B cell (primary cell): ENCODE results near the gene WFS1. TPM values are rescaled to one million over a fixed set of nuclear protein-coding genes. Genes with fewer than 3 reads are reported as not detected.

Experiments used
- ATAC-seq: fragments of 200-7000 bp; cut with Tn5 transposase; one replicate; pipeline ENCODE4 v1.10.0; 2021; ENCODE audit warnings: low read depth, mild to moderate bottlenecking, moderate number of reproducible peaks, moderate library complexity
- CTCF ChIA-PET: fragments of 350-600 bp; sonication (Branson Sonifier 250); formaldehyde crosslinking; loops from one replicate; lab custom pipeline; 2021; ENCODE audit warnings: antibody characterized with exemption, inconsistent platforms; lab: Charles Lee
- POLR2A ChIA-PET: fragments of 350-600 bp; sonication (Branson Sonifier 250); formaldehyde crosslinking; loops from one replicate; lab custom pipeline; 2021; ENCODE audit warnings: antibody characterized with exemption; lab: Charles Lee
- DNase-seq: peaks from one replicate; pipeline ENCODE4 v3.0.0; 2013
- H2AFZ ChIP-seq: 2 replicates; pipeline ENCODE4 v1.6.1; 2012; ENCODE audit warnings: mild to moderate bottlenecking, low read depth, low read length; ENCODE audit not compliant: insufficient read depth, poor library complexity, severe bottlenecking
- H3K27ac ChIP-seq, 2 donors: 1 replicate in 1 of 2; 2 replicates in 1 of 2; pipeline ENCODE4 v1.5.1; 2012 to 2013; ENCODE audit warnings: low read length in 2 of 2, mild to moderate bottlenecking in 2 of 2, moderate library complexity in 1 of 2
- H3K27me3 ChIP-seq, 4 experiments: fragments of 200-600 bp in 1 of 4; sonication (generic) in 1 of 4; replicated peaks in 1 of 4; 1 replicate in 2 of 4; 2 replicates in 2 of 4; pipeline versions ENCODE4 v1.6.1 to v1.7.0; 2013 to 2016; ENCODE audit warnings: low read length in 3 of 4, mild to moderate bottlenecking in 2 of 4, mixed read lengths in 1 of 4, moderate library complexity in 1 of 4; ENCODE audit not compliant: insufficient read depth in 4 of 4, control insufficient read depth in 3 of 4; ENCODE audit errors: control extremely low read depth in 1 of 4
- H3K36me3 ChIP-seq, 2 experiments: replicated peaks in 1 of 2; 1 replicate in 1 of 2; 2 replicates in 1 of 2; pipeline versions ENCODE4 v1.6.1 to v1.7.1; 2013; ENCODE audit warnings: low read length in 1 of 2; ENCODE audit not compliant: insufficient read depth in 2 of 2, control insufficient read depth in 1 of 2; ENCODE audit errors: control extremely low read depth in 1 of 2, extremely low read depth in 1 of 2
- H3K4me1 ChIP-seq, 2 donors: fragments of 200-600 bp in 1 of 2; sonication (generic) in 1 of 2; 1 replicate in 1 of 2; 2 replicates in 1 of 2; pipeline versions ENCODE4 v1.5.1 to v1.6.1; 2013 to 2017; ENCODE audit warnings: low read length in 2 of 2; ENCODE audit not compliant: control insufficient read depth in 2 of 2, insufficient read depth in 2 of 2
- H3K4me2 ChIP-seq: replicated peaks from 2 replicates; pipeline ENCODE3; 2012; ENCODE audit warnings: mild to moderate bottlenecking, low read depth, low read length; ENCODE audit not compliant: poor library complexity, severe bottlenecking
- H3K4me3 ChIP-seq, 5 experiments: fragments of 200-600 bp in 1 of 5; sonication (generic) in 1 of 5; 1 replicate in 3 of 5; 2 replicates in 2 of 5; pipeline versions ENCODE4 v1.5.1 to v1.7.0; 2011 to 2016; ENCODE audit warnings: low read length in 4 of 5, mild to moderate bottlenecking in 4 of 5, low read depth in 2 of 5, control low read depth in 1 of 5, moderate library complexity in 1 of 5; ENCODE audit not compliant: insufficient read depth in 1 of 5; ENCODE audit errors: control extremely low read depth in 1 of 5, extremely low read depth in 1 of 5
- H3K79me2 ChIP-seq: fragments of 200-600 bp; sonication (generic); one replicate; pipeline ENCODE4 v1.6.0; 2016; ENCODE audit warnings: low read length; ENCODE audit not compliant: control insufficient read depth, insufficient read depth
- H3K9ac ChIP-seq: fragments of 200-600 bp; sonication (generic); 2 replicates; pipeline ENCODE4 v1.6.1; 2017; ENCODE audit warnings: mild to moderate bottlenecking, low read length, moderate library complexity
- H3K9me3 ChIP-seq, 3 donors: one replicate each; pipeline versions ENCODE4 v1.6.1 to v1.7.1; 2013; ENCODE audit warnings: low read length in 2 of 3; ENCODE audit not compliant: control insufficient read depth in 2 of 3, insufficient read depth in 1 of 3; ENCODE audit errors: control extremely low read depth in 1 of 3
- H4K20me1 ChIP-seq: 2 replicates; pipeline ENCODE4 v1.6.0; 2012; ENCODE audit warnings: mild to moderate bottlenecking, low read length; ENCODE audit not compliant: insufficient read depth, control insufficient read depth, poor library complexity, severe bottlenecking
- H3K27ac Mint-ChIP-seq: one replicate; pipeline ENCODE4 v1.8.0; 2021; ENCODE audit warnings: mixed read lengths
- H3K27me3 Mint-ChIP-seq: one replicate; pipeline ENCODE4 v1.8.0; 2021; ENCODE audit warnings: mixed read lengths
- H3K4me1 Mint-ChIP-seq: one replicate; pipeline ENCODE4 v1.8.0; 2021; ENCODE audit warnings: mixed read lengths
- H3K4me3 Mint-ChIP-seq: one replicate; pipeline ENCODE4 v1.8.0; 2021; ENCODE audit warnings: mixed read lengths
- H3K9me3 Mint-ChIP-seq: one replicate; pipeline ENCODE4 v1.8.0; 2022; ENCODE audit warnings: mixed read lengths; ENCODE audit not compliant: insufficient read depth
- EZH2 ChIP-seq: IDR thresholded peaks from 2 replicates; pipeline ENCODE4 v1.6.1; 2012; ENCODE audit warnings: borderline replicate concordance, low read depth, mild to moderate bottlenecking, moderate library complexity, low read length; ENCODE audit not compliant: insufficient read depth, poor library complexity, severe bottlenecking
- WGBS: methylation state at CpG from one replicate; pipeline ENCODE4 v1.1.5; 2013; ENCODE audit warnings: missing lambda C conversion rate; ENCODE audit not compliant: insufficient coverage; 5-methylcytosine and 5-hydroxymethylcytosine counted together
- intact Hi-C: fragments of 100-400 bp; cut with micrococcal nuclease; formaldehyde crosslinking; loops from one replicate; pipeline ENCODE4 v1.10.0; 2022
- polyA plus RNA-seq: library from polyadenylated mRNA; depleted of rRNA; stranded (reverse); fragments of >200 nt; gene quantifications from 2 replicates; pipeline ENCODE4 v1.2.3, GENCODE V29; 2012
- total RNA-seq, 2 donors: library from RNA; stranded (reverse); fragments of 120-200 nt in 1 of 2; gene quantifications; 1 replicate in 1 of 2; 2 replicates in 1 of 2; pipeline versions ENCODE4 v1.2.3 to v1.2.4, GENCODE V29; 2013 to 2022
- TF ChIP-seq, protein P1 (sequence below): fragments of 200-600 bp; IDR thresholded peaks from one replicate; pipeline ENCODE4 v1.8.0; 2022; ENCODE audit warnings: antibody characterized with exemption, mild to moderate bottlenecking

WFS1 gene
- total and polyA plus RNA-seq, 2 donors (not counting 1 experiment from before 2014, with no cell fraction given): 5.8 to 6.7 TPM

DNA sequence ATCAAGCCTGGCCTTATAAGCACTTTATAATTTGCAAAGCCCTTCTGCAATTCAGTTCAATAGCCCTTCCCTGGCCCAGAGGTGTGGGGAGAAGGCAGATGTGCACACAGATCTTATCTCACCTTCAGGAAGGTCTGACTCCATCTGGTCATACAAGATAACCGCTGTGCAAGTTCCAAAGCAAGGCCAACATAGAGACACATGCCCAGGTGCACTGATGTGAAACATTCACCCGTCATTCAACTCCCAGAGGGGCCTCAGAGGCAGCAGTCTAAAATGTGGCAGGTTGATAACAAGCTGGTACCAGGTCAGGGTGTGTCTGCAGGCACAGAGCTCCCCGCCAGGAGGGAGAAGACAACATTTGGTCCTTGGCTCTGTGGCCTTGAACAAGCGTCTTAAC lies 10.9 kb upstream of the WFS1 start:
- H3K9me3 ChIP-seq: peaks cover 0 to 6% (median 0%) of the 10 kb centered on the region in 3 donors
- H3K79me2 ChIP-seq: no peaks in the 10 kb centered on the region
- Mint-ChIP-seq H3K4me3 (no peak overlapping the region), H3K27me3 (peaks cover 18% of the 10 kb centered on the region), H3K4me1 (peaks cover 22% of the 10 kb centered on the region), H3K9me3 (no peaks in the 10 kb centered on the region), H3K27ac (no peak overlapping the region)
- no peak for TF ChIP-seq EZH2
- TF ChIP-seq, protein P1, sequence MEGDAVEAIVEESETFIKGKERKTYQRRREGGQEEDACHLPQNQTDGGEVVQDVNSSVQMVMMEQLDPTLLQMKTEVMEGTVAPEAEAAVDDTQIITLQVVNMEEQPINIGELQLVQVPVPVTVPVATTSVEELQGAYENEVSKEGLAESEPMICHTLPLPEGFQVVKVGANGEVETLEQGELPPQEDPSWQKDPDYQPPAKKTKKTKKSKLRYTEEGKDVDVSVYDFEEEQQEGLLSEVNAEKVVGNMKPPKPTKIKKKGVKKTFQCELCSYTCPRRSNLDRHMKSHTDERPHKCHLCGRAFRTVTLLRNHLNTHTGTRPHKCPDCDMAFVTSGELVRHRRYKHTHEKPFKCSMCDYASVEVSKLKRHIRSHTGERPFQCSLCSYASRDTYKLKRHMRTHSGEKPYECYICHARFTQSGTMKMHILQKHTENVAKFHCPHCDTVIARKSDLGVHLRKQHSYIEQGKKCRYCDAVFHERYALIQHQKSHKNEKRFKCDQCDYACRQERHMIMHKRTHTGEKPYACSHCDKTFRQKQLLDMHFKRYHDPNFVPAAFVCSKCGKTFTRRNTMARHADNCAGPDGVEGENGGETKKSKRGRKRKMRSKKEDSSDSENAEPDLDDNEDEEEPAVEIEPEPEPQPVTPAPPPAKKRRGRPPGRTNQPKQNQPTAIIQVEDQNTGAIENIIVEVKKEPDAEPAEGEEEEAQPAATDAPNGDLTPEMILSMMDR: no peak
- H3K27ac ChIP-seq: no peak overlapping the region
- DNase-seq (no peak), ATAC-seq (peak; percentile 59)
- H4K20me1 ChIP-seq: no peaks in the 10 kb centered on the region
- no peak overlapping the region for H3K4me2 ChIP-seq
- ChIA-PET CTCF (interaction anchor here (1.5 to 14.1 kb wide), 3 partner anchors 8 to 68 kb away, joined by 3 to 451 read pairs (median 30); partner anchors contain the start of gene WFS1), POLR2A (no interaction called here)
- H3K27me3 ChIP-seq: peaks cover 0 to 4% (median 0%) of the 10 kb centered on the region in 4 experiments
- no peak overlapping the region for H3K4me3 ChIP-seq
- H3K9ac ChIP-seq: no peak overlapping the region
- H3K4me1 ChIP-seq: peaks cover 12 to 14% of the 10 kb centered on the region in 2 donors
- intact Hi-C loops: no loop called here
- no peak overlapping the region for H2AFZ ChIP-seq
- WGBS: 25% methylated on average over 4 of the region's 4 CpGs
- H3K36me3 ChIP-seq: no peaks in the 10 kb centered on the region

DNA sequence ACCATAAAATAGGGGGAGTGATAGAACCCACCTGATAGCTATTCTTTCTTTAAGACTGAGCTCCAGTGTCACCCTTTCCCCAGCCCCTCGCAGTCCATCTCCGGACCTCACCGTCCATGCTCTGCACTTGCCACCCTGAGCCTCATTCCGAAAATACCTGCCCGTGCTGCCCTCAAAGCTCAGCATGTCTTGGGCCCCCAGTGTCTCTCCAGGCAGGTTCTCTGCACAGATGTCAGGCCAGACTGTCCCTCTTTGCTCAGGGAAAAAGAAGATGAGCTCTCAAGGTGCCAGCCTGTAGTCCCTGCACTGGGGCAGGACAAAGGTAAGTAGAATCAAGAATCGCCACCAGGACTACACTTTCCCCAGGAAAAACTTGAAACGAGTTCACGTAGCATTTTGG lies 9.8 kb upstream of the WFS1 start:
- no peak overlapping the region for H3K4me3 Mint-ChIP-seq
- H3K27me3 Mint-ChIP-seq: peaks cover 15% of the 10 kb centered on the region
- H3K27ac ChIP-seq: no peak overlapping the region
- H2AFZ ChIP-seq: no peak overlapping the region
- ChIA-PET POLR2A (no interaction called here), CTCF (interaction anchor here (1.1 to 4.1 kb wide), 3 partner anchors 9 to 68 kb away, joined by 3 to 30 read pairs (median 3); partner anchors contain the start of gene WFS1)
- H3K4me2 ChIP-seq: no peak overlapping the region
- no peak overlapping the region for H3K27ac Mint-ChIP-seq
- no peaks in the 10 kb centered on the region for H3K9me3 Mint-ChIP-seq
- no peak overlapping the region for H3K9ac ChIP-seq
- no peaks in the 10 kb centered on the region for H4K20me1 ChIP-seq
- DNase-seq: no peak
- no peak overlapping the region for H3K4me3 ChIP-seq
- ATAC-seq: no peak
- H3K27me3 ChIP-seq: peaks cover 0 to 6% (median 0%) of the 10 kb centered on the region in 4 experiments
- intact Hi-C loops: no loop called here
- no peaks in the 10 kb centered on the region for H3K79me2 ChIP-seq
- 89% methylated on average over 8 of the region's 8 CpGs for WGBS
- peaks cover 12 to 14% of the 10 kb centered on the region in 2 donors for H3K4me1 ChIP-seq
- no peaks in the 10 kb centered on the region for H3K36me3 ChIP-seq
- H3K9me3 ChIP-seq: peaks cover 0 to 6% (median 0%) of the 10 kb centered on the region in 3 donors
- TF ChIP-seq, protein P1: no peak
- no peak for TF ChIP-seq EZH2
- H3K4me1 Mint-ChIP-seq: peaks cover 22% of the 10 kb centered on the region
